OCI-LY1 (cell line): ENCODE results near the gene ARHGAP44.

ENCODE experiments used
- CTCF ChIP-seq: fragments of 200-600 bp; sonication (generic), shearing (Covaris generic); IDR thresholded peaks from 2 replicates; pipeline ENCODE4 v1.5.1; 2017; ENCODE audit warnings: mild to moderate bottlenecking, antibody characterized with exemption, low read length, moderate library complexity, mixed read lengths
- EZH2 ChIP-seq: fragments of 200-600 bp; sonication (generic), shearing (Covaris generic); IDR thresholded peaks from 2 replicates; pipeline ENCODE4 v1.8.0; 2017; ENCODE audit warnings: borderline replicate concordance, mixed run types, mild to moderate bottlenecking, antibody characterized with exemption, low read length, moderate library complexity, mixed read lengths

GRCh38 chr17:12996357-12996756 lies 207.1 kb downstream of the ARHGAP44 start:
- TF ChIP-seq CTCF (no peak), EZH2 (no peak)
